ENCODE measurements around the gene GNAS-AS1.

GRCh38 chr20:58777657-58778056, 73.0 kb downstream of the GNAS-AS1 start:
- TF ChIP-seq PHF8 (conservative IDR thresholded peaks at IDR 0.05; ENCODE audit: low read depth, low read length) (no peak), HDAC2 (IDR thresholded peaks at IDR 0.05; ENCODE audit: borderline replicate concordance in 1 of 2, low read depth in 2 of 2, low read length in 2 of 2) (no peak), JUND (IDR thresholded peaks at IDR 0.05; ENCODE audit: low read length) (no peak), POLR2A (IDR thresholded peaks at IDR 0.05; ENCODE audit: control extremely low read depth in 1 of 2, low read depth in 2 of 2, low read length in 2 of 2) (no peak)
